Lower leg skin (tissue), 3 donors: ENCODE data around the gene OR4M1.
"Not testable (repeated sequence)": the region's sequence is repeated elsewhere in the genome, so short reads cannot be mapped to it uniquely, and the experiment has no call there.

Source experiments
- POLR2A ChIP-seq, 2 donors: fragments of 450-650 bp; IDR thresholded peaks; one replicate each; pipeline ENCODE4 v1.6.1; 2016 to 2017; ENCODE audit warnings: antibody characterized with exemption in 2 of 2, mild to moderate bottlenecking in 1 of 2, moderate library complexity in 1 of 2
- TF ChIP-seq, protein P1 (sequence below), 3 donors: fragments of 450-650 bp; IDR thresholded peaks; one replicate each; pipeline ENCODE4 v1.5.1; 2016; ENCODE audit warnings: antibody characterized with exemption in 3 of 3, mild to moderate bottlenecking in 3 of 3, moderate library complexity in 2 of 3

DNA sequence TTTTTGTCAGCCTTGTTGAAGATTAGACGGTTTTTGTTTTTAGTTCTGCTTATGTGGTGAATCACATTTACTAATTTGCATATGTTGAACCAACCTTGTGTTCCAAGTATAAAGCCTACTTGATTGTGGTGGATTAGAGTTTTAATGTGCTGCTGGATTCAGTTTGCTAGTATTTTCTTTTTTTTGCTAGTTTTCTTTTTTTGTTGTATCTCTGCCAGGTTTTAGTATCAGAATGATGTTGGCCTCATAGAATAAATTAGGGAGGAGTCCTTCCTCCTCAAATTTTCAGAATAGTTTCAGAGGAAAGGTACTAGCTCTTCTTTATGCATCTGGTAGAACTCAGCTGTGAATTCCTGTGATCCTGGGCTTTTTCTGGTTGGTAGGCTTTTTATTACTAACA lies 30.2 kb downstream of the OR4M1 start, which contains the start of gene OR4N2:
- TF ChIP-seq POLR2A (IDR thresholded peaks at IDR 0.05), result not testable (repeated sequence)
- TF ChIP-seq, protein P1, sequence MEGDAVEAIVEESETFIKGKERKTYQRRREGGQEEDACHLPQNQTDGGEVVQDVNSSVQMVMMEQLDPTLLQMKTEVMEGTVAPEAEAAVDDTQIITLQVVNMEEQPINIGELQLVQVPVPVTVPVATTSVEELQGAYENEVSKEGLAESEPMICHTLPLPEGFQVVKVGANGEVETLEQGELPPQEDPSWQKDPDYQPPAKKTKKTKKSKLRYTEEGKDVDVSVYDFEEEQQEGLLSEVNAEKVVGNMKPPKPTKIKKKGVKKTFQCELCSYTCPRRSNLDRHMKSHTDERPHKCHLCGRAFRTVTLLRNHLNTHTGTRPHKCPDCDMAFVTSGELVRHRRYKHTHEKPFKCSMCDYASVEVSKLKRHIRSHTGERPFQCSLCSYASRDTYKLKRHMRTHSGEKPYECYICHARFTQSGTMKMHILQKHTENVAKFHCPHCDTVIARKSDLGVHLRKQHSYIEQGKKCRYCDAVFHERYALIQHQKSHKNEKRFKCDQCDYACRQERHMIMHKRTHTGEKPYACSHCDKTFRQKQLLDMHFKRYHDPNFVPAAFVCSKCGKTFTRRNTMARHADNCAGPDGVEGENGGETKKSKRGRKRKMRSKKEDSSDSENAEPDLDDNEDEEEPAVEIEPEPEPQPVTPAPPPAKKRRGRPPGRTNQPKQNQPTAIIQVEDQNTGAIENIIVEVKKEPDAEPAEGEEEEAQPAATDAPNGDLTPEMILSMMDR (IDR thresholded peaks at IDR 0.05), result not testable (repeated sequence)
